ENCODE data around the gene MESD. TPM values are rescaled to one million over a fixed set of nuclear protein-coding genes. Genes with fewer than 3 reads are reported as not detected.
"Not testable (repeated sequence)": the region's sequence is repeated elsewhere in the genome, so short reads cannot be mapped to it uniquely, and the experiment has no call there.

The MESD gene
- total RNA-seq, 1 donor from 2014 or later, result 21.9 TPM

DNA sequence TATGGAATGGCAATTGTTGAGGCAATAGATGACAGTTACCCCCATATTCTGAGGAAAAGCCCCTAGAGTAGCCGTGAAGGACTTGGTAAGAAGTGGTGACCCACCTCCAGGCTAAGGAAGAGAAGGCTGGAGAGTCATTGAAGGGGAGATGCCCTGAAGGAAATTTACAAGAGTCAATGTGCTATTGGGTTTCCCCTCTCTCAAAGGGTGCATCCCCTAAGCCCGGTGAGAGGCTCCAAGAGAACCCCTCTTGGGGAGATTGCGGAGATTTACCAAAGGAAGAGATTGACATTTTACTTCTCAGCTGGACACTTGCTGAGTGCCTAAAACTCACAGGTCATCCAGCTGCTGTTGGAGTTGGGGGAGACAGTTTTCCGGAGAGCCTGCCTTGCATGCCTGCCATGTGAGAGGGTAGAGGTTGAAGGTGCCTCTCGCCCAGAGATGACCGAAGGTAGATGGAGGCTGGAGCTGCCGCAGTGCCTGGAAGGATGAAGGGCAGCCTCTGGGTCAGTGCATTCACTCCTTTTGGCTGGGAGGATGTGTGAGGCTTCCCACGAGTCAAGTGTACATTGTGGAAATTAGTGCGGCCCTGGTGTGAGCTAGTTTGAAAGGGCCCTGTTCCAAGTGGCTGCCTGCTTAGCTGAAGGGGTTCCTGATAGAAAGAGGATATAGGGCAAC, 30.7 kb downstream of the MESD start:
- Mint-ChIP-seq H3K9me3 (ENCODE audit: unreplicated experiment) (peaks cover 3% of the 10 kb centered on the region), H3K27me3 (ENCODE audit: unreplicated experiment) (peaks cover 3% of the 10 kb centered on the region), H3K36me3 (ENCODE audit: unreplicated experiment) (peaks cover 6% of the 10 kb centered on the region), H3K4me3 (ENCODE audit: unreplicated experiment) (no peak overlapping the region), H3K4me1 (ENCODE audit: low read depth, unreplicated experiment) (peaks cover 16% of the 10 kb centered on the region), H3K27ac (ENCODE audit: unreplicated experiment) (no peak overlapping the region)
- no peak for DNase-seq
- TF ChIP-seq, protein P1, sequence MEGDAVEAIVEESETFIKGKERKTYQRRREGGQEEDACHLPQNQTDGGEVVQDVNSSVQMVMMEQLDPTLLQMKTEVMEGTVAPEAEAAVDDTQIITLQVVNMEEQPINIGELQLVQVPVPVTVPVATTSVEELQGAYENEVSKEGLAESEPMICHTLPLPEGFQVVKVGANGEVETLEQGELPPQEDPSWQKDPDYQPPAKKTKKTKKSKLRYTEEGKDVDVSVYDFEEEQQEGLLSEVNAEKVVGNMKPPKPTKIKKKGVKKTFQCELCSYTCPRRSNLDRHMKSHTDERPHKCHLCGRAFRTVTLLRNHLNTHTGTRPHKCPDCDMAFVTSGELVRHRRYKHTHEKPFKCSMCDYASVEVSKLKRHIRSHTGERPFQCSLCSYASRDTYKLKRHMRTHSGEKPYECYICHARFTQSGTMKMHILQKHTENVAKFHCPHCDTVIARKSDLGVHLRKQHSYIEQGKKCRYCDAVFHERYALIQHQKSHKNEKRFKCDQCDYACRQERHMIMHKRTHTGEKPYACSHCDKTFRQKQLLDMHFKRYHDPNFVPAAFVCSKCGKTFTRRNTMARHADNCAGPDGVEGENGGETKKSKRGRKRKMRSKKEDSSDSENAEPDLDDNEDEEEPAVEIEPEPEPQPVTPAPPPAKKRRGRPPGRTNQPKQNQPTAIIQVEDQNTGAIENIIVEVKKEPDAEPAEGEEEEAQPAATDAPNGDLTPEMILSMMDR (IDR thresholded peaks at IDR 0.05; ENCODE audit: partially characterized antibody, unreplicated experiment), result no peak

GRCh38 chr15:80957976-80958375, 31.6 kb downstream of the MESD start:
- TF ChIP-seq, protein P1 (IDR thresholded peaks at IDR 0.05; ENCODE audit: partially characterized antibody, unreplicated experiment), result no peak
- H3K9me3 Mint-ChIP-seq (ENCODE audit: unreplicated experiment), result peaks cover 2% of the 10 kb centered on the region
- H3K27me3 Mint-ChIP-seq (ENCODE audit: unreplicated experiment), result peaks cover 3% of the 10 kb centered on the region
- no peak for DNase-seq
- no peak overlapping the region for H3K27ac Mint-ChIP-seq (ENCODE audit: unreplicated experiment)
- no peak overlapping the region for H3K4me3 Mint-ChIP-seq (ENCODE audit: unreplicated experiment)
- H3K4me1 Mint-ChIP-seq (ENCODE audit: low read depth, unreplicated experiment), result peaks cover 16% of the 10 kb centered on the region
- no peaks in the 10 kb centered on the region for H3K36me3 Mint-ChIP-seq (ENCODE audit: unreplicated experiment)

- TF ChIP-seq, protein P1 (IDR thresholded peaks at IDR 0.05; ENCODE audit: partially characterized antibody, unreplicated experiment), result no peak
- H3K36me3 Mint-ChIP-seq (ENCODE audit: unreplicated experiment), result no peaks in the 10 kb centered on the region
- H3K9me3 Mint-ChIP-seq (ENCODE audit: unreplicated experiment), result peaks cover 2% of the 10 kb centered on the region
- peaks cover 4% of the 10 kb centered on the region for H3K27me3 Mint-ChIP-seq (ENCODE audit: unreplicated experiment)
- H3K4me3 Mint-ChIP-seq (ENCODE audit: unreplicated experiment), result peak overlapping the region; percentile 58
- peak overlapping the region; percentile 82 for H3K27ac Mint-ChIP-seq (ENCODE audit: unreplicated experiment)
- H3K4me1 Mint-ChIP-seq (ENCODE audit: low read depth, unreplicated experiment), result peaks cover 16% of the 10 kb centered on the region
- DNase-seq, result no peak
Measured at GRCh38 chr15:80957556-80957955, 32.1 kb downstream of the MESD start.

GRCh38 chr15:80955571-80956452, 33.8 kb downstream of the MESD start:
- not testable (repeated sequence) for H3K4me3 Mint-ChIP-seq (ENCODE audit: unreplicated experiment); H3K27me3 Mint-ChIP-seq (ENCODE audit: unreplicated experiment); H3K27ac Mint-ChIP-seq (ENCODE audit: unreplicated experiment); H3K36me3 Mint-ChIP-seq (ENCODE audit: unreplicated experiment); H3K9me3 Mint-ChIP-seq (ENCODE audit: unreplicated experiment); DNase-seq
- H3K4me1 Mint-ChIP-seq (ENCODE audit: low read depth, unreplicated experiment), result peaks cover 11% of the 10 kb centered on the region

- TF ChIP-seq, protein P1 (IDR thresholded peaks at IDR 0.05; ENCODE audit: partially characterized antibody, unreplicated experiment), result no peak
- H3K9me3 Mint-ChIP-seq (ENCODE audit: unreplicated experiment), result peaks cover under 1% of the 10 kb centered on the region
- DNase-seq, result no peak
- H3K36me3 Mint-ChIP-seq (ENCODE audit: unreplicated experiment), result peaks cover 5% of the 10 kb centered on the region
- no peak overlapping the region for H3K4me3 Mint-ChIP-seq (ENCODE audit: unreplicated experiment)
- H3K4me1 Mint-ChIP-seq (ENCODE audit: low read depth, unreplicated experiment), result peaks cover 5% of the 10 kb centered on the region
- H3K27me3 Mint-ChIP-seq (ENCODE audit: unreplicated experiment), result peaks cover 4% of the 10 kb centered on the region
- no peak overlapping the region for H3K27ac Mint-ChIP-seq (ENCODE audit: unreplicated experiment)
Measured at GRCh38 chr15:80953953-80954778, 35.5 kb downstream of the MESD start.
